NT2/D1 (cell line): ENCODE results near the gene GLIS2.

Experiments
- SUZ12 ChIP-seq: IDR thresholded peaks from 2 replicates; pipeline ENCODE4 v1.6.1; 2011; ENCODE audit not compliant: insufficient read length, insufficient read depth; ENCODE audit errors: extremely low read depth
- YY1 ChIP-seq: IDR thresholded peaks from 2 replicates; pipeline ENCODE4 v1.6.1; 2011; ENCODE audit not compliant: insufficient read length, insufficient read depth
- ZNF274 ChIP-seq: IDR thresholded peaks from 2 replicates; pipeline ENCODE4 v1.6.1; 2011; ENCODE audit warnings: mild to moderate bottlenecking, low read depth, low read length

- TF ChIP-seq YY1, result no peak
- TF ChIP-seq ZNF274, result no peak
- no peak for TF ChIP-seq SUZ12
Observed at GRCh38 chr16:4293822-4294457, 21.9 kb upstream of the GLIS2 start.
